ENCODE measurements around the gene AK6. TPM values are rescaled to one million over a fixed set of nuclear protein-coding genes. Genes with fewer than 3 reads are reported as not detected.
"Not testable (repeated sequence)": the region's sequence is repeated elsewhere in the genome, so short reads cannot be mapped to it uniquely, and the experiment has no call there.

AK6 gene
- total RNA-seq, 1 donor from 2014 or later = 32.5 TPM

DNA sequence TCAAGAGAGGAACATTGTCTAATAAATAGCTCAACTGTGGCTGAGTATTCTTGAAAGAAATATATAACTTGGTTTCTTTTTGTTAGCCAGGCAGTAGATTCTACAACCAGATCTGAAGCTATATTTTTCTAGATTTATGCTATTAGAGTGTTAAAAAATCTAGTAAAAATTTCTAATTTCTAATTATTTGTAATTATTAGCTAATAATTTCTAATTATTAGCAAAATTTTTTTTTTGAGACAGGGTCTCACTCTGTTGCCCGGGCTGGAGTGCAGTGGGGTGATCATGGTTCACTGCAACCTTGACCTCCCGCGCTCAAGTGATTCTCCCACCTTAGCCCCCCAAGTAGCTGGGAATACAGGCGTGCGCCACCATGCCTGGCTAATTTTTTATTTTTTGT, 3.1 kb upstream of the AK6 start:
- H3K27ac Mint-ChIP-seq (ENCODE audit: unreplicated experiment) = no peak overlapping the region
- no peaks in the 10 kb centered on the region for H3K27me3 Mint-ChIP-seq (ENCODE audit: low read depth)
- H3K4me1 Mint-ChIP-seq (ENCODE audit: low read depth) = peaks cover 32% of the 10 kb centered on the region

DNA sequence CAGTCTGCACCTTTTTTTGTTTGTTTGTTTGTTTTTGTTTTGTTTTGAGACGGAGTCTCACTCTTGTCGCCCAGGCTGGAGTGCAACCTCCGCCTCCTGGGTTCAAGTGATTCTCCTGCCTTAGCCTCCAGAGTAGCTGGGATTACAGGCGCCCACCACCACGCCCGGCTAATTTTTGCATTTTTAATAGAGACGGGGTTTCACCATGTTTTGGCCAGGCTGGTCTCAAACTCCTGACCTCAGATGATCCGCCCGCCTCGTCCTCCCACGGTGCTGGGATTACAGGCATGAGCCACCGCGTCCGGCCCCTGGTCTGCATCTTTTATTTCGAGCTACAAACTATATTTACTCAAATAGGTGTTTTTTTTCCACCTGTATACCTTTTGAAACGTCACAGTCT, 1.0 kb upstream of the AK6 start:
- H3K27ac Mint-ChIP-seq (ENCODE audit: unreplicated experiment) = peak overlapping the region; percentile 12

More for the DNA sequence above, 3.1 kb upstream of the AK6 start:
- H3K36me3 Mint-ChIP-seq (ENCODE audit: low read depth) = peaks cover 11% of the 10 kb centered on the region
- no peak for DNase-seq (ENCODE audit: low spot score)
- no peaks in the 10 kb centered on the region for H3K9me3 Mint-ChIP-seq (ENCODE audit: low read depth)
- H3K4me3 Mint-ChIP-seq (ENCODE audit: unreplicated experiment) = no peak overlapping the region
- TF ChIP-seq, protein P1, sequence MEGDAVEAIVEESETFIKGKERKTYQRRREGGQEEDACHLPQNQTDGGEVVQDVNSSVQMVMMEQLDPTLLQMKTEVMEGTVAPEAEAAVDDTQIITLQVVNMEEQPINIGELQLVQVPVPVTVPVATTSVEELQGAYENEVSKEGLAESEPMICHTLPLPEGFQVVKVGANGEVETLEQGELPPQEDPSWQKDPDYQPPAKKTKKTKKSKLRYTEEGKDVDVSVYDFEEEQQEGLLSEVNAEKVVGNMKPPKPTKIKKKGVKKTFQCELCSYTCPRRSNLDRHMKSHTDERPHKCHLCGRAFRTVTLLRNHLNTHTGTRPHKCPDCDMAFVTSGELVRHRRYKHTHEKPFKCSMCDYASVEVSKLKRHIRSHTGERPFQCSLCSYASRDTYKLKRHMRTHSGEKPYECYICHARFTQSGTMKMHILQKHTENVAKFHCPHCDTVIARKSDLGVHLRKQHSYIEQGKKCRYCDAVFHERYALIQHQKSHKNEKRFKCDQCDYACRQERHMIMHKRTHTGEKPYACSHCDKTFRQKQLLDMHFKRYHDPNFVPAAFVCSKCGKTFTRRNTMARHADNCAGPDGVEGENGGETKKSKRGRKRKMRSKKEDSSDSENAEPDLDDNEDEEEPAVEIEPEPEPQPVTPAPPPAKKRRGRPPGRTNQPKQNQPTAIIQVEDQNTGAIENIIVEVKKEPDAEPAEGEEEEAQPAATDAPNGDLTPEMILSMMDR (IDR thresholded peaks at IDR 0.05) = no peak

DNA sequence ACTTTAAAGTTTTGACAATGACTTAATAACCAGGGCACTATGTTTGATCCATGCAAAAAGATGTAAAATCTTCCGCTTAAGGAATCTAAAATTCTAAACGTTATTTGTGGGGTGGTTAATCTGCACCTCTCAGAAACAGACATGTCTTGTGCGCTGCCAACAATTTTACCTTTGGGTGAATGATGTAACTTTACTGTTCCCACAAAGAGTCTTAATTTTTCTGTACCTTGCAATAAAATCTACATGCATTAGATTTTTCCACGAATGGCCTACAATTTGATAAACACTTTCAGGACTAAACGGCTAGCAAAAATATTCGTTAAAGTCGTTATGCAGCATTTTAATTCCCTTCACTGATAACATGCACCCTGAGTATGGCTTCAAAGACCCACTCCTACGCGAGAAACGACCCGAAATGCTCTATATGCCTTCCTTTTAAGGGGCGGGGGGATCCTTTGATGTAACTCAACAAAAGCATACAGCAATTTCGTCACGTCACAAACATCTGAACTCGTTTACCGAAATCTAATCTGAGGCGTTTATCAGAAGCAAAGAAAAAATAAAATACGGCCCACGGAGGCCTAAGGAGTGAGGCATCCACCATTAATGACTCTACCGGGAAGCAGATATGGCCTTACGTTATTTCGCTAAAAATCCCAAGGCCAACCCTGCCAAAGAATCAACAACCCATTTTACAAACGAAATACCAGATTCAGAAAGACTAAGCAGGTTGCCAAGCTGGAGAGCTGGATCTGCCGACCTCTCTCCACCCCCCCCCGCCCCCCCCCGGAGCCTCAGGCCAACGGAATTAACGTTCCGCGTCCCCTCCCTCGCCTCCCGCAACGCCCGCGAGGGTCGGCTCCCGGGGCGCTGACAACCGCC, 621 bp downstream of the AK6 start:
- peaks cover 38% of the 10 kb centered on the region for H3K4me1 Mint-ChIP-seq (ENCODE audit: low read depth)
- no peak for DNase-seq (ENCODE audit: low spot score)
- H3K9me3 Mint-ChIP-seq (ENCODE audit: low read depth) = no peaks in the 10 kb centered on the region
- TF ChIP-seq, protein P1 (IDR thresholded peaks at IDR 0.05) = no peak
- H3K27me3 Mint-ChIP-seq (ENCODE audit: low read depth) = no peaks in the 10 kb centered on the region
- peaks cover 12% of the 10 kb centered on the region for H3K36me3 Mint-ChIP-seq (ENCODE audit: low read depth)
- H3K4me3 Mint-ChIP-seq (ENCODE audit: unreplicated experiment) = peak overlapping the region; percentile 83
- H3K27ac Mint-ChIP-seq (ENCODE audit: unreplicated experiment) = peak overlapping the region; percentile 96

More for the DNA sequence above, 1.0 kb upstream of the AK6 start:
- Mint-ChIP-seq H3K4me1 (ENCODE audit: low read depth) (peaks cover 38% of the 10 kb centered on the region), H3K4me3 (ENCODE audit: unreplicated experiment) (peak overlapping the region; percentile 83)
- DNase-seq (ENCODE audit: low spot score); H3K27me3 Mint-ChIP-seq (ENCODE audit: low read depth); H3K36me3 Mint-ChIP-seq (ENCODE audit: low read depth); H3K9me3 Mint-ChIP-seq (ENCODE audit: low read depth): not testable (repeated sequence)

DNA sequence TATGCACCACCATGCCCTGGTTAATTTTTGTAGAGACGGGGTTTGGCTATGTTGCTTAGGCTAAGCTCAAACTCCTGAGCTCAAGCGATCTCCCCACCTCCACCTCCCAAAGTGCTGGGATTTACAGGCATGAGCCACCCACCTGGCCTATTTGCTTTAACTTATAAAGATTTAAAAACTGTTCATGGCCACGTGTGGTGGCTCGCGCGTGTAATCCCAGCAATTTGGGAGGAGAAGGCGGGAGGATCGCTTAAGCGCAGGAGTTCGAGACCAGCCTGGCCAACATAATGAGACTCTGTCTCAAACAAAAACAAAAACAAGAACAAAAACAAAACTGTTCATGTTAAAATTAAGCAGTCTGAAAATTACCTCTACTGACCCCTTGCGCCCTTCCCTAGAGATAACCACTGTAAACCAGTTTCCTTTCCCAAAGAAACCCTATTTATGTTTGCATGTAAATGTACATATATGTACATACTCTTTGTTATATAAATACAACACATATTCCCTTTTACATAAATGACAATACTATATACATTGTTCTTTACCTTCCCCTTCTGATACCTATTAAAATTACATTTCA, 1.5 kb downstream of the AK6 start:
- no peak for DNase-seq (ENCODE audit: low spot score)
- TF ChIP-seq, protein P1 (IDR thresholded peaks at IDR 0.05) = no peak
- Mint-ChIP-seq H3K27me3 (ENCODE audit: low read depth) (no peaks in the 10 kb centered on the region), H3K4me3 (ENCODE audit: unreplicated experiment) (peak overlapping the region; percentile 83), H3K27ac (ENCODE audit: unreplicated experiment) (peak overlapping the region; percentile 96), H3K36me3 (ENCODE audit: low read depth) (peaks cover 12% of the 10 kb centered on the region), H3K4me1 (ENCODE audit: low read depth) (peaks cover 36% of the 10 kb centered on the region), H3K9me3 (ENCODE audit: low read depth) (no peaks in the 10 kb centered on the region)

DNA sequence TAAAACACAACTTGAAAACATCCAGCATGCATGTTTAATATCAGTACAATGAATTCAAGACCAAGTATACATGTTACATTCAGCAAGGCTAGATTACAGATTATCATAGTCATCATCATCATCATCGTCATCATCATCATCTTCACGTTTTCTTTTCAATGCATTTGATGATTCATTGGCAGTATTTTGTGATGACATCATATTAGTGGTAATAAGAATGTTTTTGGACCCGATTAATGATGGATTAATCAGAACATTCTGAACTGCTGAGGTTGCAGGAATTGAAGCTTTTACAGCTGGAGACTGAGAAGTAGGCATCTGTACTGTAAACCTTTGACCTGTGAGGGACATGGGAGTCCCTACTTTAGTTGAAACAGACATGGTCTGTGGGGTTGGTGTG, 4.5 kb downstream of the AK6 start:
- Mint-ChIP-seq H3K36me3 (ENCODE audit: low read depth) (peaks cover 13% of the 10 kb centered on the region), H3K9me3 (ENCODE audit: low read depth) (no peaks in the 10 kb centered on the region), H3K27me3 (ENCODE audit: low read depth) (no peaks in the 10 kb centered on the region), H3K4me1 (ENCODE audit: low read depth) (peaks cover 18% of the 10 kb centered on the region), H3K4me3 (ENCODE audit: unreplicated experiment) (no peak overlapping the region), H3K27ac (ENCODE audit: unreplicated experiment) (no peak overlapping the region)
- no peak for DNase-seq (ENCODE audit: low spot score)
- TF ChIP-seq, protein P1 (IDR thresholded peaks at IDR 0.05) = no peak
